8988T (cell line): ENCODE data around the gene SKI.

ENCODE experiments used
- DNase-seq: peaks from one replicate; pipeline ENCODE4 v3.0.0; 2011

Gene SKI

GRCh38 chr1:2194898-2195673, 33.0 kb upstream of the SKI start:
- peak; percentile 96 for DNase-seq

GRCh38 chr1:2195785-2196184, 32.3 kb upstream of the SKI start:
- DNase-seq = no peak

GRCh38 chr1:2196901-2197638, 31.0 kb upstream of the SKI start:
- DNase-seq = no peak

GRCh38 chr1:2197707-2198165, 30.4 kb upstream of the SKI start:
- DNase-seq = no peak

GRCh38 chr1:2198571-2198970, 29.5 kb upstream of the SKI start:
- DNase-seq = no peak

- peak; percentile 82 for DNase-seq
Measured at GRCh38 chr1:2199042-2199810, 28.9 kb upstream of the SKI start.

GRCh38 chr1:2200308-2200943, 27.7 kb upstream of the SKI start:
- DNase-seq = no peak

GRCh38 chr1:2201062-2201461, 27.1 kb upstream of the SKI start:
- DNase-seq = no peak

GRCh38 chr1:2202008-2202575, 26.0 kb upstream of the SKI start:
- no peak for DNase-seq

- no peak for DNase-seq
Measured at GRCh38 chr1:2202843-2203601, 25.1 kb upstream of the SKI start.

GRCh38 chr1:2203671-2204414, 24.3 kb upstream of the SKI start:
- no peak for DNase-seq

- peak; percentile 81 for DNase-seq
Measured at GRCh38 chr1:2204415-2205190, 23.5 kb upstream of the SKI start.

- peak; percentile 86 for DNase-seq
Measured at GRCh38 chr1:2205191-2205952, 22.7 kb upstream of the SKI start.

GRCh38 chr1:2206813-2207487, 21.2 kb upstream of the SKI start:
- DNase-seq = no peak

- DNase-seq = no peak
Measured at GRCh38 chr1:2208309-2209239, 19.5 kb upstream of the SKI start.

GRCh38 chr1:2209400-2210083, 18.6 kb upstream of the SKI start:
- no peak for DNase-seq

GRCh38 chr1:2210084-2210653, 17.9 kb upstream of the SKI start:
- no peak for DNase-seq
